Measurements from ENCODE around the gene RPTOR.

The RPTOR gene

GRCh38 chr17:80943346-80944145 is 398.9 kb downstream of the RPTOR start:
- Histone ChIP-seq H3K36me3 (peaks cover 12 to 31% (median 19%) of the 10 kb centered on the region in 11 experiments; a peak in 21 of 22 replicates), H3K4me2 (peak overlapping the region; percentile 83 to 98 (median 93)), H3K27me3 (peaks cover 59 to 91% (median 76%) of the 10 kb centered on the region in 11 experiments), H3K27ac (peak overlapping the region in 2 of 11 experiments; percentile 84 to 86; a peak in 2 of 22 replicates), H3K4me1 (peaks cover 71 to 94% (median 85%) of the 10 kb centered on the region in 10 experiments), H3K9me3 (replicated peaks in 1 of 11) (peaks cover 0 to 10% (median 6%) of the 10 kb centered on the region in 11 experiments; a peak in 14 of 22 replicates), H4K20me1 (peaks cover 0 to 88% (median 58%) of the 10 kb centered on the region in 11 experiments; a peak in 19 of 22 replicates), H3K9ac (0 out of 22 replicates have a peak overlapping the region, but pooled peaks of 1 of the 11 experiments have one; percentile 79), H3K4me3 (no peak overlapping the region)
- no peak for TF ChIP-seq Cebpa-rat (IDR thresholded peaks at IDR 0.05)

- H3K27ac ChIP-seq: no peak overlapping the region
- H3K9ac ChIP-seq: no peak overlapping the region; a peak in 1 of 22 replicates
- peaks cover 0 to 88% (median 62%) of the 10 kb centered on the region in 11 experiments; a peak in 19 of 22 replicates for H4K20me1 ChIP-seq
- peak overlapping the region; percentile 83 to 98 (median 93) for H3K4me2 ChIP-seq
- peaks cover 0 to 10% (median 6%) of the 10 kb centered on the region in 11 experiments; a peak in 14 of 22 replicates for H3K9me3 ChIP-seq (replicated peaks in 1 of 11)
- no peak for TF ChIP-seq Cebpa-rat (IDR thresholded peaks at IDR 0.05)
- H3K4me3 ChIP-seq: no peak overlapping the region
- H3K4me1 ChIP-seq: peaks cover 67 to 94% (median 85%) of the 10 kb centered on the region in 10 experiments
- H3K27me3 ChIP-seq: peaks cover 62 to 90% (median 73%) of the 10 kb centered on the region in 11 experiments
- peaks cover 12 to 35% (median 19%) of the 10 kb centered on the region in 11 experiments; a peak in 21 of 22 replicates for H3K36me3 ChIP-seq
These were observed 399.7 kb downstream of the RPTOR start for GRCh38 chr17:80944326-80944725.

GRCh38 chr17:80945736-80946135 is 401.1 kb downstream of the RPTOR start:
- peaks cover 59 to 77% (median 68%) of the 10 kb centered on the region in 11 experiments for H3K27me3 ChIP-seq
- H3K9me3 ChIP-seq (replicated peaks in 1 of 11): peaks cover 0 to 10% (median 6%) of the 10 kb centered on the region in 11 experiments; a peak in 14 of 22 replicates
- no peak for TF ChIP-seq Cebpa-rat (IDR thresholded peaks at IDR 0.05)
- peaks cover 53 to 85% (median 75%) of the 10 kb centered on the region in 10 experiments for H3K4me1 ChIP-seq
- no peak overlapping the region for H3K9ac ChIP-seq
- peak overlapping the region in 1 of 11 experiments; percentile 71; a peak in 1 of 22 replicates for H3K4me2 ChIP-seq
- peaks cover 0 to 88% (median 62%) of the 10 kb centered on the region in 11 experiments; a peak in 19 of 22 replicates for H4K20me1 ChIP-seq
- no peak overlapping the region for H3K4me3 ChIP-seq
- peaks cover 12 to 49% (median 31%) of the 10 kb centered on the region in 11 experiments; a peak in 21 of 22 replicates for H3K36me3 ChIP-seq
- H3K27ac ChIP-seq: no peak overlapping the region

- no peak overlapping the region for H3K4me3 ChIP-seq
- peaks cover 0 to 88% (median 57%) of the 10 kb centered on the region in 11 experiments; a peak in 19 of 22 replicates for H4K20me1 ChIP-seq
- H3K27ac ChIP-seq: no peak overlapping the region
- peak overlapping the region in 9 of 11 experiments; percentile 5 to 79 (median 71); a peak in 16 of 22 replicates for H3K4me2 ChIP-seq
- H3K27me3 ChIP-seq: peaks cover 59 to 73% (median 68%) of the 10 kb centered on the region in 11 experiments
- no peak overlapping the region for H3K9ac ChIP-seq
- peaks cover 12 to 56% (median 38%) of the 10 kb centered on the region in 11 experiments; a peak in 21 of 22 replicates for H3K36me3 ChIP-seq
- no peak for TF ChIP-seq Cebpa-rat (IDR thresholded peaks at IDR 0.05)
- peaks cover 46 to 78% (median 68%) of the 10 kb centered on the region in 10 experiments for H3K4me1 ChIP-seq
- H3K9me3 ChIP-seq (replicated peaks in 1 of 11): peaks cover 0 to 10% (median 6%) of the 10 kb centered on the region in 11 experiments; a peak in 14 of 22 replicates
These were observed 401.8 kb downstream of the RPTOR start for GRCh38 chr17:80946449-80946848.

GRCh38 chr17:80947200-80947940 is 402.7 kb downstream of the RPTOR start:
- H3K27ac ChIP-seq: no peak overlapping the region
- no peak for TF ChIP-seq Cebpa-rat (IDR thresholded peaks at IDR 0.05)
- H3K36me3 ChIP-seq: peaks cover 12 to 61% (median 48%) of the 10 kb centered on the region in 11 experiments; a peak in 21 of 22 replicates
- peaks cover 37 to 73% (median 60%) of the 10 kb centered on the region in 10 experiments for H3K4me1 ChIP-seq
- H3K4me3 ChIP-seq: no peak overlapping the region
- peaks cover 0 to 88% (median 57%) of the 10 kb centered on the region in 11 experiments; a peak in 19 of 22 replicates for H4K20me1 ChIP-seq
- no peak overlapping the region for H3K9ac ChIP-seq
- H3K9me3 ChIP-seq (replicated peaks in 1 of 11): peaks cover 0 to 10% (median 6%) of the 10 kb centered on the region in 11 experiments; a peak in 14 of 22 replicates
- H3K27me3 ChIP-seq: peaks cover 53 to 65% (median 58%) of the 10 kb centered on the region in 11 experiments
- peak overlapping the region in 9 of 11 experiments; percentile 55 to 79 (median 71); a peak in 19 of 22 replicates for H3K4me2 ChIP-seq

GRCh38 chr17:80948019-80948975 is 403.7 kb downstream of the RPTOR start:
- Histone ChIP-seq H4K20me1 (peaks cover 0 to 85% (median 61%) of the 10 kb centered on the region in 11 experiments; a peak in 19 of 22 replicates), H3K27ac (no peak overlapping the region), H3K36me3 (peaks cover 12 to 62% (median 46%) of the 10 kb centered on the region in 11 experiments; a peak in 21 of 22 replicates), H3K27me3 (peaks cover 44 to 55% (median 49%) of the 10 kb centered on the region in 11 experiments), H3K4me3 (no peak overlapping the region), H3K9me3 (replicated peaks in 1 of 11) (peaks cover 0 to 10% (median 6%) of the 10 kb centered on the region in 11 experiments; a peak in 14 of 22 replicates), H3K4me2 (peak overlapping the region; percentile 11 to 79 (median 69); a peak in 19 of 22 replicates), H3K9ac (peak overlapping the region in 4 of 11 experiments; percentile 8 to 38 (median 16); a peak in 4 of 22 replicates), H3K4me1 (peaks cover 29 to 72% (median 56%) of the 10 kb centered on the region in 10 experiments)
- TF ChIP-seq Cebpa-rat (IDR thresholded peaks at IDR 0.05): no peak

GRCh38 chr17:80948976-80949450 is 404.4 kb downstream of the RPTOR start:
- H3K27me3 ChIP-seq: peaks cover 37 to 48% (median 42%) of the 10 kb centered on the region in 11 experiments
- peak overlapping the region in 9 of 11 experiments; percentile 55 to 79 (median 71); a peak in 18 of 22 replicates for H3K4me2 ChIP-seq

More at GRCh38 chr17:80948976-80949450, 404.4 kb downstream of the RPTOR start:
- Histone ChIP-seq H3K9ac (peak overlapping the region in 4 of 11 experiments; percentile 8 to 38 (median 16); a peak in 4 of 22 replicates), H3K4me1 (peaks cover 29 to 72% (median 56%) of the 10 kb centered on the region in 10 experiments), H3K36me3 (peaks cover 12 to 62% (median 46%) of the 10 kb centered on the region in 11 experiments; a peak in 21 of 22 replicates), H3K4me3 (no peak overlapping the region), H4K20me1 (peaks cover 0 to 85% (median 64%) of the 10 kb centered on the region in 11 experiments; a peak in 19 of 22 replicates), H3K9me3 (replicated peaks in 1 of 11) (peaks cover 0 to 10% (median 6%) of the 10 kb centered on the region in 11 experiments; a peak in 14 of 22 replicates), H3K27ac (no peak overlapping the region)
- no peak for TF ChIP-seq Cebpa-rat (IDR thresholded peaks at IDR 0.05)

All from BLaER1 treated with 17β-estradiol and CSF1 and Interleukin-3, amounts not matched to agents 10 nM and 100 nM (cell line).